RWPE1 (cell line): Measurements from ENCODE around the gene ASGR1.
"Not testable (repeated sequence)": the region's sequence is repeated elsewhere in the genome, so short reads cannot be mapped to it uniquely, and the experiment has no call there.

Experiments
- CTCF ChIA-PET: fragments of 350-600 bp; sonication (Branson Sonifier 250); formaldehyde crosslinking; extraction: SDS; loops from one replicate; lab custom pipeline; 2021; lab: Yijun Ruan, JAX
- POLR2A ChIA-PET: fragments of 400-600 bp; formaldehyde crosslinking; extraction: SDS; loops from one replicate; lab custom pipeline; 2020; ENCODE audit warnings: antibody characterized with exemption; ENCODE audit not compliant: low non-redundant PET; lab: Yijun Ruan, JAX
- DNase-seq: peaks from one replicate; pipeline ENCODE4 v3.0.0; 2012; ENCODE audit warnings: low spot score
- H3K27ac ChIP-seq: fragments of 450-650 bp; 2 replicates; pipeline ENCODE4 v1.5.1; 2017
- CTCF ChIP-seq: fragments of 450-650 bp; conservative IDR thresholded peaks from 2 replicates; pipeline ENCODE4 v1.5.1; 2017; ENCODE audit warnings: low read depth, mild to moderate bottlenecking

Gene ASGR1

GRCh38 chr17:7176107-7176840, 2.9 kb downstream of the ASGR1 start:
- no peak for TF ChIP-seq CTCF
- ChIA-PET POLR2A (no interaction called here), CTCF (interaction anchor here (0.7 to 1.5 kb wide), 3 partner anchors 11 to 44 kb away, joined by 3 to 6 read pairs (median 6); no protein-coding TSS in a partner anchor)
- no peak for DNase-seq
- no peak overlapping the region for H3K27ac ChIP-seq

- ChIA-PET POLR2A (no interaction called here), CTCF (no interaction called here)
- H3K27ac ChIP-seq = no peak overlapping the region
- DNase-seq = no peak
- no peak for TF ChIP-seq CTCF
Observed at GRCh38 chr17:7175330-7175733, 3.8 kb downstream of the ASGR1 start.

DNA sequence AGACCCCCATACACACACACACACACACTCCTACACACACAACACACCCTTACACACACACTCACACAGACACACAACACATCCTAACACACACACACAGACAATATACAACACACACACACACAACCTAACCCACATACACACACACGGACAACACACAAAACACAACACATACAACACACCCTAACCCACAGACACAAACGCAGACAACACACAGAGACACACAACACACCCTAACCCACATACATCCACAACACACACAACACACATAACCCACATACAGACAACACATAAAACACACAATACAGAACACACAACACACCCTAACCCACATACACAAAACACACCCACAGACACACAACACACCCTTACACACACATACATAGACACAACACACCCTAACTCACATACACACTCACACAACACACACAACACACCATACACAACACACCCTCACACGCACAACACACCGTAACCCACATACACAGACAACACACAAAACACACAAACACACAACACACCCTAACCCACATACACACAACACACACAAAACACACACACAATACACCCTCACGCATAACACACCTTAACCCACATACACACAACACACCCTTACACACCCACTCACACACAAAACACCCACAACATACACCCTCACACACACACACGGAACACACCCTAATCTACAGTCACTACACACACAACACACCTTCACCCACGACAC, 4.4 kb downstream of the ASGR1 start:
- TF ChIP-seq CTCF = no peak
- H3K27ac ChIP-seq = no peak overlapping the region
- ChIA-PET CTCF (interaction anchor here (0.7 kb wide), 1 partner anchor 10 kb away, joined by 4 read pairs; no protein-coding TSS in a partner anchor), POLR2A (no interaction called here)
- DNase-seq = no peak

- POLR2A ChIA-PET = no interaction called here
- DNase-seq = peak; percentile 29
- CTCF ChIA-PET = interaction anchor here (0.6 to 0.7 kb wide), 2 partner anchors 11 to 28 kb away, joined by 3 to 4 read pairs; no protein-coding TSS in a partner anchor
- no peak overlapping the region for H3K27ac ChIP-seq
- TF ChIP-seq CTCF = no peak; the same call in 1 of the 2 replicates
Observed at GRCh38 chr17:7173687-7174602, 5.2 kb downstream of the ASGR1 start.

DNA sequence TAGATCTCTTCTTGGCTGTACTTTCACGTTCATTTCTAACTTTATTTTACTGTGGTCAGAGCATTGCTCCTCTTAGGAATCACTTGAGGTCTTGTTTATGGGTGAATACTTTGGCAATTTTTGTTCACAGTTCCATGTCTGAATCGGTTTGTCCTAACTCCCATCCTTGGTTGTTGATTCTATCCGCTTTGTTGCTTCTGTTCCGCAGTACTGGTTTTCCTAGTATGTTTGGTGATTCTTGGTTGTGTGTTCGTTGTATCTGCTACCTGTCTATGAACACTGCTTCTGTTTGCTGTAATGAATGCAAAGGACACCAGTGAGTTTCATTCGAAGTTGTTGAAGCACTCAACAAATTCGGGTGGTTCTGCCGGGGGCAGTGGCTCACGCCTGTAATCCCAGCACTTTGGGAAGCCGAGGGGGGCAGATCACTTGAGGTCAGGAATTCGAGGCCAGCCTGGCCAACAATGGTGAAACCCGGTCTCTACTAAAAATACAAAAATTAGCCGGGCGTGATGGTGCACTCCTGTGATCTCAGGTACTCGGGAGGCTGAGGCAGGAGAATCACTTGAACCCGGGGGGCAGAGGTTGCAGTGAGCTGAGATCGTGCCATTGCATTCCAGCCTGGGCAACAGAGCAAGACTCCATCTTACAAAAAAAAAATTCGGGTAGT, 6.5 kb downstream of the ASGR1 start:
- H3K27ac ChIP-seq, CTCF ChIA-PET, POLR2A ChIA-PET, DNase-seq: not testable (repeated sequence)

DNA sequence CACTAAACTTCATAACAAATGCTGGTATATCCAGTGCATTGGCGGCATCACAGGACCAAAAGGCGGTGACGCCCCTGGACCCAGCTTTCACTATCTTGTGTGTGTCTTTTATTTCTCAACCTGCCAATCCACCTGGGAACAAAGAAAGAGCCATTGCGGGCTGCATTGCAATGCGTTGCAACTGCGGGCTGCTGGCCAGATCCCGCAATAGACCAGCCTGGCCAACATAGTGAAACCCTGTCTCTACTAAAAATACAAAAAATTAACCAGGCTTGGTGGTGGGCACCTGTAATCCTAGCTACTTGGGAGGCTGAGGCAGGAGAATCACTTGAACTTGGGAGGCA, 9.6 kb downstream of the ASGR1 start:
- DNase-seq, POLR2A ChIA-PET, H3K27ac ChIP-seq: not testable (repeated sequence)
- CTCF ChIA-PET = interaction anchor here (1.0 to 1.7 kb wide), 2 partner anchors 8 to 124 kb away, joined by 3 read pairs; no protein-coding TSS in a partner anchor

DNA sequence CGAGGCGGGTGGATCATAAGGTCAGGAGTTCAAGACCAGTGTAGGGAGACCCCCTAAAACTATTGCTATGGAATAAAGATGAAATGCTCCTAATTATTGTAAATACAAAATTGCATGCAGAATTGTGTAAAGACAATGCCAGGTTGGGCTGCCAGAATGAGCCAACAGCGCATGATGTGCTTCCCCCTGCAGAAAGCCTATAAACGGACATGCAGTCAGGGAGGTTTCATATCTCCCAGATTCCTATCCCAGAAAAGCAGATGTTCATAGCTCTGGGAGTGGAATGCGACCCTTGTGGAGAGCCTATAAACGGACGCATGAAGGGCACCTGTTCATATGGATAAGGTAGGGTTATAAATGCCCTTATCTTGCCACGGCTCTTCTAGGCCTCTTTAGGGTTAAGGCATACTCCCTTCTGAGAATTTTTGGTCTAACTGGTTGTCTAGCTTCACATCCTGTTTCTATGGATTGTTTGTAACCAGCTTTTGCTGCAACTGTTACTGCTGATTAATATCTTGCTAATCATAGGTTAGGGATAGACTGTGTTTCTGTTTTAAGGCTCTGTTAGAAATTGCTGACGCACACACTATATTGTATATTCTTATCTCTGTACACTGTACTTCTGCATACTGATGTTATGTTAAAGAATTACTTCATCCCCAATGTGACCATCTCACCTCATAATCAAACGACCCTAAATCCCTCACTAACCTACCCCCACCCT, 10.2 kb downstream of the ASGR1 start:
- CTCF ChIA-PET = interaction anchor here (1.0 to 1.7 kb wide), 2 partner anchors 8 to 124 kb away, joined by 3 read pairs; no protein-coding TSS in a partner anchor

More for the DNA sequence above, 10.2 kb downstream of the ASGR1 start:
- DNase-seq, H3K27ac ChIP-seq, POLR2A ChIA-PET: not testable (repeated sequence)
